GM12891 (cell line): Measurements from ENCODE around the gene SEMA4D.

Experiments used
- POLR2AphosphoS5 ChIP-seq: IDR thresholded peaks from 2 replicates; pipeline ENCODE4 v1.6.1; 2011; ENCODE audit warnings: low read depth, low read length, control low read depth
- SPI1 ChIP-seq: IDR thresholded peaks from 2 replicates; pipeline ENCODE4 v1.6.1; 2011; ENCODE audit warnings: low read depth, low read length, control low read depth
- TAF1 ChIP-seq: IDR thresholded peaks from 2 replicates; pipeline ENCODE4 v1.6.1; 2011; ENCODE audit warnings: low read depth, low read length, control low read depth

DNA sequence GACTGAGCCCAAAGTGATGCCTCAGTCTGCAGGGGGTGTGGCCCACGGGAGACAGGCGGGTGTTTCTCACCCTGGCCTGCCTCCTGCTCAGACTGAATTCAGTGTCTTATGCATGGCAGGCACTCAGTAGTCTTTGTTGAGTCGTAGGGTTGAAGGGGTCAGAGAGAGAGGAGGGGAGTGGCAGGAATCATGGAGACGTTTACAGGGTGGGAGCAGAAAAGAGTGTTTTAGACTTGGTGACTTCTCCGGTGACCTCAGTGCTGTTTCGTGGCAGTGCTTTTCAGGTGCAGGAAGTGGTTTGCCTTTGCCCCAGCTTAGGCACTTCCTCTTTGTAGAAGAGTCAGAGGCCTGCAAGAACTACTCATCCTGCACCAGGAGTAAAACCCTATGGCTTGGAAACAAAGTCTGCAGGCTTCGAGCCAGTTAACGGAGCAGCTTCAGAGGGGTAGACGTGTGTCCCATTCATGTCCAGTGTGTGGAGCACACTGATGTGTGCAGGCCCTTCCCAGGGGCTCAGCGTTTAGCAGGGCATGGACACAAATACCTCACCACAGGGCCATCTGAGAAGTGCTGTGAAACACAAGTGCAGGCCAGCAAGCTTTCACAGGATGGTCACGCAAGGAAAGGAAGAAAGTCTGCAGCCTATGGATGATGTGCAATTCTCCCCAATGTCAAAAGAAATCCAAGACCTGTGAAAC lies 24.5 kb upstream of the SEMA4D start:
- TF ChIP-seq POLR2AphosphoS5 (no peak), SPI1 (peak; percentile 99), TAF1 (no peak)
